GM19372 (cell line): ENCODE data around the gene RBM39.
"Not testable (repeated sequence)": the region's sequence is repeated elsewhere in the genome, so short reads cannot be mapped to it uniquely, and the experiment has no call there.

Source experiments
- ATAC-seq: cut with Tn5 transposase; IDR thresholded peaks from one replicate; pipeline ENCODE4 v1.9.1; 2021; ENCODE audit warnings: mild to moderate bottlenecking, low read depth, moderate library complexity; ENCODE audit not compliant: unreplicated experiment

Gene RBM39

GRCh38 chr20:35757098-35757705, 15.1 kb upstream of the RBM39 start:
- ATAC-seq: no peak

GRCh38 chr20:35756404-35756803, 14.3 kb upstream of the RBM39 start:
- ATAC-seq: no peak

GRCh38 chr20:35750611-35751010, 8.6 kb upstream of the RBM39 start:
- ATAC-seq: no peak

GRCh38 chr20:35744492-35744841, 2.4 kb upstream of the RBM39 start:
- not testable (repeated sequence) for ATAC-seq

- no peak for ATAC-seq
Measured at GRCh38 chr20:35743693-35744491, 1.8 kb upstream of the RBM39 start.

GRCh38 chr20:35742741-35743523, 872 bp upstream of the RBM39 start:
- ATAC-seq: no peak

GRCh38 chr20:35739294-35740163, 2.5 kb downstream of the RBM39 start:
- no peak for ATAC-seq

- ATAC-seq: no peak
Measured at GRCh38 chr20:35738410-35739179, 3.5 kb downstream of the RBM39 start.

GRCh38 chr20:35737865-35738333, 4.2 kb downstream of the RBM39 start:
- no peak for ATAC-seq

- ATAC-seq: no peak
Measured at GRCh38 chr20:35735826-35736470, 6.1 kb downstream of the RBM39 start.

- ATAC-seq: no peak
Measured at GRCh38 chr20:35734777-35735649, 7.0 kb downstream of the RBM39 start.

- no peak for ATAC-seq
Measured at GRCh38 chr20:35734374-35734773, 7.7 kb downstream of the RBM39 start.

GRCh38 chr20:35732644-35732982, 9.4 kb downstream of the RBM39 start:
- ATAC-seq: no peak

GRCh38 chr20:35731862-35732643, 10.0 kb downstream of the RBM39 start:
- no peak for ATAC-seq

- no peak for ATAC-seq
Measured at GRCh38 chr20:35731469-35731788, 10.6 kb downstream of the RBM39 start.

- no peak for ATAC-seq
Measured at GRCh38 chr20:35730583-35731468, 11.2 kb downstream of the RBM39 start.
